ENCODE data around the gene MDN1. TPM values are rescaled to one million over a fixed set of nuclear protein-coding genes. Genes with fewer than 3 reads are reported as not detected.

Gene MDN1
- total RNA-seq, 1 experiment from 2014 or later: 117 TPM

- H3K9me3 ChIP-seq (ENCODE audit: control insufficient read depth, low read depth, low read length): no peaks in the 10 kb centered on the region
- no peaks in the 10 kb centered on the region for H4K20me1 ChIP-seq (ENCODE audit: control insufficient read depth, insufficient read depth, insufficient read length)
- no peak overlapping the region for H3K9ac ChIP-seq (ENCODE audit: extremely low read depth, insufficient read length, low read length)
- no peak overlapping the region for H2BK12ac ChIP-seq (ENCODE audit: insufficient read length, low read depth, low read length)
- Mint-ChIP-seq H3K27me3 (ENCODE audit: low read depth) (no peaks in the 10 kb centered on the region), H3K27ac (no peak overlapping the region), H3K4me1 (peaks cover 3 to 9% of the 10 kb centered on the region in 2 experiments), H3K4me3 (no peak overlapping the region), H3K9me3 (no peaks in the 10 kb centered on the region), H3K36me3 (ENCODE audit: insufficient read depth in 1 of 3, low read depth in 3 of 3) (peaks cover 2 to 6% (median 4%) of the 10 kb centered on the region in 3 experiments; a peak in 6 of 7 replicates)
- no CpG with 5 or more reads among the region's 8 CpGs for WGBS (ENCODE audit: extremely low coverage, insufficient read length, low lambda C conversion rate)
- no peak overlapping the region for H3T11ph ChIP-seq (ENCODE audit: low read length)
- no peak overlapping the region for H3K18ac ChIP-seq (ENCODE audit: insufficient read length, low read depth, low read length)
- no peak overlapping the region for H3K23ac ChIP-seq (ENCODE audit: insufficient read length, low read depth, low read length)
- no peak overlapping the region for H2BK20ac ChIP-seq (ENCODE audit: low read depth, low read length, poor library complexity, severe bottlenecking)
- no peaks in the 10 kb centered on the region for H3K4me1 ChIP-seq (ENCODE audit: insufficient read depth, low read length)
- H3K56ac ChIP-seq (ENCODE audit: insufficient read length, low read depth, low read length): no peak overlapping the region
- H3K14ac ChIP-seq (ENCODE audit: insufficient read depth, low read length): no peak overlapping the region
- H3K79me1 ChIP-seq (ENCODE audit: insufficient read depth, low read depth, low read length, poor library complexity, severe bottlenecking): no peaks in the 10 kb centered on the region
- no peak overlapping the region for H2BK15ac ChIP-seq (ENCODE audit: low read depth, low read length)
- no peak overlapping the region for H3K4me2 ChIP-seq (ENCODE audit: insufficient read depth, insufficient read length, low read length)
- H3K27ac ChIP-seq (ENCODE audit: insufficient read length, low read depth, low read length): no peak overlapping the region
- no peak for TF ChIP-seq CTCF (conservative IDR thresholded peaks at IDR 0.05)
- H2BK120ac ChIP-seq (ENCODE audit: low read depth, low read length, poor library complexity, severe bottlenecking): no peak overlapping the region
- H4K5ac ChIP-seq (ENCODE audit: insufficient read length, low read depth, low read length): no peak overlapping the region
- H4K91ac ChIP-seq (ENCODE audit: insufficient read length, low read depth, low read length): no peak overlapping the region
- no peak overlapping the region for H3K4ac ChIP-seq (ENCODE audit: low read depth, low read length)
- H3K27me3 ChIP-seq (ENCODE audit: insufficient read depth, low read length): no peaks in the 10 kb centered on the region
- no peak overlapping the region for H2BK5ac ChIP-seq (ENCODE audit: insufficient read length, low read length)
- H2AK5ac ChIP-seq (ENCODE audit: insufficient read length, low read length): no peak overlapping the region
- no peaks in the 10 kb centered on the region for H3K79me2 ChIP-seq (ENCODE audit: insufficient read depth, low read length)
- H3K23me2 ChIP-seq (ENCODE audit: insufficient read length, low read depth, low read length, poor library complexity, severe bottlenecking): no peaks in the 10 kb centered on the region
- no peak for DNase-seq
- H4K8ac ChIP-seq (replicated peaks; ENCODE audit: insufficient read length, low read depth, low read length): no peak overlapping the region
- no peak overlapping the region for H2AFZ ChIP-seq (ENCODE audit: low read length)
Measured at GRCh38 chr6:89623749-89624148, 195.8 kb downstream of the MDN1 start.
